Hepatocyte (in vitro differentiated cells): ENCODE results near the gene PERM1.

ENCODE experiments used
- EZH2 ChIP-seq: fragments of 200-600 bp; sonication (generic); IDR thresholded peaks from 2 replicates; pipeline ENCODE4 v1.6.1; 2016; ENCODE audit warnings: antibody characterized with exemption, mild to moderate bottlenecking, borderline replicate concordance
- EZH2phosphoT487 ChIP-seq: fragments of 200-600 bp; sonication (generic); IDR thresholded peaks from one replicate; pipeline ENCODE4 v1.6.1; 2018; ENCODE audit warnings: antibody characterized with exemption, mild to moderate bottlenecking, low read depth, moderate library complexity; ENCODE audit not compliant: unreplicated experiment, severe bottlenecking
- TF ChIP-seq, protein P1 (sequence below): fragments of 200-600 bp; sonication (generic); IDR thresholded peaks from 2 replicates; pipeline ENCODE4 v1.5.1; 2016; ENCODE audit warnings: antibody characterized with exemption, mild to moderate bottlenecking; ENCODE audit not compliant: poor library complexity

DNA sequence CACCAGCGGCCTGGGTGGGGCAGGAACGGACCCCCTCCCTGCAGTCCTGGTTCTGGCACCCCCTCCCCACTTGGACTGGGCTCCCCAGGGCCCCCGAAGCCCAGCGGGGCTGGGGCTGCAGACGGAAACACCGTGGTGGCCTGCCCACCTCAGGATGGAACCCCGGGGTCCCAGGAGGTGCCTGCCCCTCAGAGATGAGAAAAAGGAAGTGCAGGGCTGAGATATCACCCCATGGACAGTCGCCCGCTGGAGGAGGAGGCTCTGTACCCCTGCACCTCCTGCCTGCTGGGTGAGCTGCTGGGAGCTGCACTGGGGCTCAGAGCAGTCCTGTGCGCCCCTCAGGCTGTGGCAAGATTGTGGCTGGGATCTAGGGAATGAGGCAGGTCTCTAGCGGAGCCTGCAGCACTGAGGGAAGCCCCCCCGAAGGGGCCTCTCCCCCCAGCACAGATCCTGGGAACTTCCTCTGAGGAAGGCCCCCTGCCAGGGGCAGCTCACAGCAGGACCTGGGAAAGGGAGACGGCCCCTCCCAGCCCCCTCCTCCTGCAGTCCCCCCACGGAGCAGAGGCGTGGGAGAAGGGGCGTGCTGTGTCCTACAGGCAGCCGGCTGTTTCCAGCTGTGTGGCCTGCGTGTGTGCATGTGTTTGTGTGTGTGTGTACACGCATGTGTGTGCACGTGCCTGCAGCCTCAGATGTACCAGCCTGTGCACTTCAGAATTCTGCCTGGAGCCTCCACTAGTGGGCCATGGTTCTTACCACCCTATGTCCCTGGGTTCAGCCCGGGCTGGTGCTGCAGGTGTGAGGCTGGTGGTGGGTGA, 44.9 kb upstream of the PERM1 start:
- no peak for TF ChIP-seq EZH2
- TF ChIP-seq, protein P1, sequence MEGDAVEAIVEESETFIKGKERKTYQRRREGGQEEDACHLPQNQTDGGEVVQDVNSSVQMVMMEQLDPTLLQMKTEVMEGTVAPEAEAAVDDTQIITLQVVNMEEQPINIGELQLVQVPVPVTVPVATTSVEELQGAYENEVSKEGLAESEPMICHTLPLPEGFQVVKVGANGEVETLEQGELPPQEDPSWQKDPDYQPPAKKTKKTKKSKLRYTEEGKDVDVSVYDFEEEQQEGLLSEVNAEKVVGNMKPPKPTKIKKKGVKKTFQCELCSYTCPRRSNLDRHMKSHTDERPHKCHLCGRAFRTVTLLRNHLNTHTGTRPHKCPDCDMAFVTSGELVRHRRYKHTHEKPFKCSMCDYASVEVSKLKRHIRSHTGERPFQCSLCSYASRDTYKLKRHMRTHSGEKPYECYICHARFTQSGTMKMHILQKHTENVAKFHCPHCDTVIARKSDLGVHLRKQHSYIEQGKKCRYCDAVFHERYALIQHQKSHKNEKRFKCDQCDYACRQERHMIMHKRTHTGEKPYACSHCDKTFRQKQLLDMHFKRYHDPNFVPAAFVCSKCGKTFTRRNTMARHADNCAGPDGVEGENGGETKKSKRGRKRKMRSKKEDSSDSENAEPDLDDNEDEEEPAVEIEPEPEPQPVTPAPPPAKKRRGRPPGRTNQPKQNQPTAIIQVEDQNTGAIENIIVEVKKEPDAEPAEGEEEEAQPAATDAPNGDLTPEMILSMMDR, result no peak
- TF ChIP-seq EZH2phosphoT487, result no peak
